Smooth muscle cell (in vitro differentiated cells): ENCODE data around the gene ITGB1. TPM values are rescaled to one million over a fixed set of nuclear protein-coding genes. Genes with fewer than 3 reads are reported as not detected.

Experiments
- DNase-seq: peaks from one replicate; lab custom pipeline; 2025; ENCODE audit not compliant: unreplicated experiment; lab: John Stamatoyannopoulos, UW
- H2AFZ ChIP-seq: fragments of 200-600 bp; sonication (generic); 2 replicates; pipeline ENCODE4 v1.6.0; 2016; ENCODE audit warnings: antibody characterized with exemption, low read depth, mild to moderate bottlenecking
- H3F3A ChIP-seq: fragments of 200-600 bp; sonication (generic); 2 replicates; pipeline ENCODE4 v1.6.0; 2017; ENCODE audit warnings: antibody characterized with exemption, low read depth
- H3K27ac ChIP-seq: fragments of 200-600 bp; sonication (generic); 2 replicates; pipeline ENCODE4 v1.5.1; 2016; ENCODE audit warnings: low read depth, mild to moderate bottlenecking
- H3K27me3 ChIP-seq: fragments of 200-600 bp; sonication (generic); 2 replicates; pipeline ENCODE4 v1.6.1; 2016; ENCODE audit warnings: low read depth, mild to moderate bottlenecking
- H3K36me3 ChIP-seq: fragments of 200-600 bp; sonication (generic); 2 replicates; pipeline ENCODE4 v1.5.1; 2016; ENCODE audit warnings: low read depth
- H3K4me1 ChIP-seq: fragments of 200-600 bp; sonication (generic); 2 replicates; pipeline ENCODE4 v1.5.1; 2016; ENCODE audit warnings: low read depth
- H3K4me2 ChIP-seq: fragments of 200-600 bp; sonication (generic); 2 replicates; pipeline ENCODE4 v1.6.0; 2016; ENCODE audit warnings: mild to moderate bottlenecking
- H3K4me3 ChIP-seq: fragments of 200-600 bp; sonication (generic); 2 replicates; pipeline ENCODE4 v1.5.1; 2016; ENCODE audit warnings: mild to moderate bottlenecking
- H3K79me2 ChIP-seq: fragments of 200-600 bp; sonication (generic); 2 replicates; pipeline ENCODE4 v1.6.0; 2016; ENCODE audit warnings: low read depth, mild to moderate bottlenecking
- H3K9ac ChIP-seq: fragments of 200-600 bp; sonication (generic); 2 replicates; pipeline ENCODE4 v1.6.0; 2016; ENCODE audit warnings: low read depth
- H3K9me3 ChIP-seq: fragments of 200-600 bp; sonication (generic); replicated peaks from 2 replicates; pipeline ENCODE4 v1.5.1; 2016; ENCODE audit warnings: low read depth
- H4K20me1 ChIP-seq: fragments of 200-600 bp; sonication (generic); 2 replicates; pipeline ENCODE4 v1.6.0; 2016; ENCODE audit warnings: low read depth
- CTCF ChIP-seq: fragments of 200-600 bp; sonication (generic); IDR thresholded peaks from 2 replicates; pipeline ENCODE4 v1.5.1; 2017; ENCODE audit warnings: borderline replicate concordance, mild to moderate bottlenecking, antibody characterized with exemption; ENCODE audit not compliant: insufficient read depth, poor library complexity, severe bottlenecking
- WGBS: methylation state at CpG from one replicate; pipeline ENCODE4 v1.1.7; 2016; ENCODE audit warnings: low lambda C conversion rate; 5-methylcytosine and 5-hydroxymethylcytosine counted together
- polyA plus RNA-seq: library from polyadenylated mRNA; unstranded; fragments of >200 nt; fragmentation: Nextera tagmentation; extraction: Ambion mirVana; gene quantifications from 2 replicates; pipeline ENCODE4 v1.2.1, GENCODE V29; 2016
- total RNA-seq: library from RNA; depleted of rRNA; stranded (reverse); fragments of >200 nt; gene quantifications from 2 replicates; pipeline ENCODE4 v1.2.3, GENCODE V29; 2014

Gene ITGB1
- total and polyA plus RNA-seq, 2 experiments from 2014 or later: 859 to 2,267 TPM

GRCh38 chr10:32938554-32939061, 19.4 kb downstream of the ITGB1 start:
- Histone ChIP-seq H3K9ac (no peak overlapping the region), H3K36me3 (peaks cover 4% of the 10 kb centered on the region), H3K79me2 (peaks cover 100% of the 10 kb centered on the region), H2AFZ (no peak overlapping the region), H3K9me3 (no peaks in the 10 kb centered on the region), H3K4me1 (peaks cover 37% of the 10 kb centered on the region), H3K4me2 (peak overlapping the region; percentile 55), H4K20me1 (peaks cover 100% of the 10 kb centered on the region), H3F3A (peaks cover 15% of the 10 kb centered on the region), H3K27ac (peak overlapping the region; percentile 75), H3K27me3 (no peaks in the 10 kb centered on the region), H3K4me3 (peak overlapping the region; percentile 3)
- no peak for DNase-seq
- no peak for TF ChIP-seq CTCF
- WGBS: 41% methylated on average over 14 of the region's 14 CpGs

DNA sequence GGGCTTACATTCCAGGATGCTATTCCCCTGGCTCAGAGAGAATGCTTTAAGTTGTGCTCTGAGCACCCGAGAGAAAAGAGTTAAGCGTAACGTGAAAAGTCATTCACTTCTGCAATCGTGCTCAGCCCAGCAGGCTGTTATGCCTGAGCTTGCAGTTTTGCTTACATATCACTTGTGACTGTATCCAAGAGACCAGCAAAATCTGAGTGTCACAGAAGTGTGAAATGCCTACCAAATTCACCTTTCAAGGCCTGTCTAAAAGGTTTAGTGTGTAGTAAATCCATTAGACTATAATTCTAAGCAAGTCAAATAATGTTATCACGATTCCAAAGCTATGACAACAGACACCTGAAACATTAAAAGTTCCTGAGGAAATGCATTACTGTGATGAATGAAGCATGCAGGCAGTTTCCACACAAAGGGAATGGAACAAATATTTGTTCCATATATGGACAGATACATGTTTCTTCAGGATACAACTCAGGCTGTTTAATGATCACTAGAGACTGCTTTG, 20.1 kb downstream of the ITGB1 start:
- no peak overlapping the region for H3K9ac ChIP-seq
- H3K27me3 ChIP-seq: no peaks in the 10 kb centered on the region
- H3F3A ChIP-seq: peaks cover 15% of the 10 kb centered on the region
- H3K4me1 ChIP-seq: peaks cover 33% of the 10 kb centered on the region
- no peak for DNase-seq
- H3K4me3 ChIP-seq: peak overlapping the region; percentile 3
- no peak for TF ChIP-seq CTCF
- H4K20me1 ChIP-seq: peaks cover 100% of the 10 kb centered on the region
- peak overlapping the region; percentile 55 for H3K4me2 ChIP-seq
- peak overlapping the region; percentile 75 for H3K27ac ChIP-seq
- peaks cover 8% of the 10 kb centered on the region for H3K36me3 ChIP-seq
- peaks cover 100% of the 10 kb centered on the region for H3K79me2 ChIP-seq
- H3K9me3 ChIP-seq: no peaks in the 10 kb centered on the region
- 29% methylated on average over 5 of the region's 5 CpGs for WGBS
- H2AFZ ChIP-seq: no peak overlapping the region

- no peak for DNase-seq
- Histone ChIP-seq H3F3A (peaks cover 10% of the 10 kb centered on the region), H3K4me1 (no peaks in the 10 kb centered on the region), H3K9ac (no peak overlapping the region), H3K36me3 (peaks cover 28% of the 10 kb centered on the region), H3K4me2 (no peak overlapping the region), H3K79me2 (peaks cover 100% of the 10 kb centered on the region), H3K4me3 (no peak overlapping the region), H4K20me1 (peaks cover 100% of the 10 kb centered on the region), H2AFZ (no peak overlapping the region), H3K27me3 (no peaks in the 10 kb centered on the region), H3K27ac (peak overlapping the region; percentile 38), H3K9me3 (no peaks in the 10 kb centered on the region)
- no peak for TF ChIP-seq CTCF
Observed at GRCh38 chr10:32932225-32932729, 25.8 kb downstream of the ITGB1 start.

- Histone ChIP-seq H3K27ac (peak overlapping the region; percentile 38), H3K4me3 (no peak overlapping the region), H3K36me3 (peaks cover 35% of the 10 kb centered on the region), H3K4me2 (no peak overlapping the region), H3K27me3 (no peaks in the 10 kb centered on the region), H2AFZ (no peak overlapping the region), H3K9me3 (no peaks in the 10 kb centered on the region), H3K4me1 (no peaks in the 10 kb centered on the region), H3K79me2 (peaks cover 100% of the 10 kb centered on the region), H4K20me1 (peaks cover 100% of the 10 kb centered on the region), H3F3A (peaks cover 6% of the 10 kb centered on the region), H3K9ac (no peak overlapping the region)
- WGBS: 75% methylated on average over 1 of the region's 1 CpG
- DNase-seq: no peak
- no peak for TF ChIP-seq CTCF
Observed at GRCh38 chr10:32931593-32931992, 26.4 kb downstream of the ITGB1 start.
